Thyroid gland (tissue), 4 donors: Measurements from ENCODE around the gene APBB2. TPM values are rescaled to one million over a fixed set of nuclear protein-coding genes. Genes with fewer than 3 reads are reported as not detected.
A peak's percentile ranks its signal among the peaks of the same experiment; 100 is the strongest.

Experiments used
- DNase-seq, 2 donors: peaks; one replicate each; pipeline ENCODE4 v3.0.0-alpha.2; 2019
- H3K27ac ChIP-seq, 3 donors: fragments of 200-600 bp; sonication (generic); 1 replicate in 2 of 3; 2 replicates in 1 of 3; pipeline ENCODE4 v1.5.1; 2016 to 2019; ENCODE audit warnings: mild to moderate bottlenecking in 1 of 3, moderate library complexity in 1 of 3
- H3K27me3 ChIP-seq: fragments of 200-600 bp; sonication (generic); one replicate; pipeline ENCODE4 v1.5.1; 2019
- H3K36me3 ChIP-seq, 2 donors: fragments of 200-600 bp; sonication (generic); one replicate each; pipeline ENCODE4 v1.5.1; 2016 to 2019
- H3K4me1 ChIP-seq, 2 donors: fragments of 200-600 bp; sonication (generic); one replicate each; pipeline ENCODE4 v1.5.1; 2017 to 2019
- H3K4me3 ChIP-seq, 3 donors: fragments of 200-600 bp; sonication (generic); replicated peaks in 1 of 3; 1 replicate in 2 of 3; 2 replicates in 1 of 3; pipeline ENCODE4 v1.5.1; 2016; ENCODE audit warnings: mild to moderate bottlenecking in 1 of 3
- H3K9me3 ChIP-seq: fragments of 200-600 bp; sonication (generic); one replicate; pipeline ENCODE4 v1.5.1; 2017
- CTCF ChIP-seq, 6 experiments: fragments of 200-600 bp in 3 of 6; fragments of 450-650 bp in 3 of 6; sonication (generic) in 3 of 6; IDR thresholded peaks; one replicate each; pipeline ENCODE4 v1.5.1; 2016 to 2019; ENCODE audit warnings: antibody characterized with exemption in 6 of 6, mild to moderate bottlenecking in 2 of 6, inconsistent platforms in 1 of 6, moderate library complexity in 1 of 6
- POLR2A ChIP-seq, 2 donors: fragments of 450-650 bp; IDR thresholded peaks; one replicate each; pipeline ENCODE4 v1.6.1; 2017; ENCODE audit warnings: antibody characterized with exemption in 2 of 2, mild to moderate bottlenecking in 2 of 2, moderate library complexity in 1 of 2
- WGBS, 2 donors: methylation state at CpG; one replicate each; pipeline ENCODE4 v1.1.5; 2017; 5-methylcytosine and 5-hydroxymethylcytosine counted together
- intact Hi-C: fragments of 100-400 bp; cut with DNase I; formaldehyde crosslinking; loops from one replicate; pipeline ENCODE4 v1.15.1; 2023
- total RNA-seq, 4 donors: library from RNA; depleted of rRNA; stranded (reverse); fragments of >200 nt; gene quantifications; one replicate each; pipeline ENCODE4 v1.2.3, GENCODE V29; 2016

The APBB2 gene
- total RNA-seq, 4 donors from 2014 or later: 174 to 253 (median 199) TPM

- no peak for DNase-seq
- intact Hi-C loops: no loop called here
- no peak overlapping the region for H3K4me3 ChIP-seq
- no peaks in the 10 kb centered on the region for H3K36me3 ChIP-seq
- no peaks in the 10 kb centered on the region for H3K9me3 ChIP-seq
- H3K27ac ChIP-seq: peak overlapping the region; percentile 13 to 44 (median 37)
- TF ChIP-seq POLR2A (IDR thresholded peaks at IDR 0.05) (no peak), CTCF (IDR thresholded peaks at IDR 0.05) (no peak)
- no peaks in the 10 kb centered on the region for H3K27me3 ChIP-seq
- peaks cover 51 to 75% of the 10 kb centered on the region in 2 donors for H3K4me1 ChIP-seq
These were observed 38.5 kb downstream of the APBB2 start for GRCh38 chr4:41175794-41176193.

- Histone ChIP-seq H3K36me3 (no peaks in the 10 kb centered on the region), H3K27me3 (no peaks in the 10 kb centered on the region), H3K27ac (no peak overlapping the region), H3K9me3 (no peaks in the 10 kb centered on the region), H3K4me1 (peaks cover 51 to 70% of the 10 kb centered on the region in 2 donors), H3K4me3 (no peak overlapping the region)
- WGBS, 2 donors: 95 to 97% methylated on average over 4 of the region's 4 CpGs
- intact Hi-C loops: no loop called here
- DNase-seq: no peak
- TF ChIP-seq POLR2A (IDR thresholded peaks at IDR 0.05): no peak
- TF ChIP-seq CTCF (IDR thresholded peaks at IDR 0.05): no peak
These were observed 39.9 kb downstream of the APBB2 start for GRCh38 chr4:41174444-41174843.

GRCh38 chr4:41172786-41173185 is 41.6 kb downstream of the APBB2 start:
- 85% methylated on average over 2 of the region's 2 CpGs for WGBS, 2 donors
- Histone ChIP-seq H3K27me3 (no peaks in the 10 kb centered on the region), H3K36me3 (no peaks in the 10 kb centered on the region), H3K9me3 (no peaks in the 10 kb centered on the region), H3K27ac (no peak overlapping the region), H3K4me3 (no peak overlapping the region), H3K4me1 (peaks cover 50 to 67% of the 10 kb centered on the region in 2 donors)
- intact Hi-C loops: no loop called here
- no peak for DNase-seq
- no peak for TF ChIP-seq POLR2A (IDR thresholded peaks at IDR 0.05)
- no peak for TF ChIP-seq CTCF (IDR thresholded peaks at IDR 0.05)

- no peak for TF ChIP-seq POLR2A (IDR thresholded peaks at IDR 0.05)
- no peak for TF ChIP-seq CTCF (IDR thresholded peaks at IDR 0.05)
- intact Hi-C loops: no loop called here
- no peak for DNase-seq
- Histone ChIP-seq H3K27ac (peak overlapping the region; percentile 10 to 33 (median 31)), H3K9me3 (no peaks in the 10 kb centered on the region), H3K4me3 (no peak overlapping the region), H3K36me3 (no peaks in the 10 kb centered on the region), H3K4me1 (peaks cover 34 to 42% of the 10 kb centered on the region in 2 donors), H3K27me3 (no peaks in the 10 kb centered on the region)
- 70 to 73% methylated on average over 4 of the region's 4 CpGs for WGBS, 2 donors
These were observed 45.0 kb downstream of the APBB2 start for GRCh38 chr4:41169256-41169800.

- no peaks in the 10 kb centered on the region for H3K9me3 ChIP-seq
- TF ChIP-seq CTCF (IDR thresholded peaks at IDR 0.05) (no peak), POLR2A (IDR thresholded peaks at IDR 0.05) (no peak)
- H3K4me1 ChIP-seq: peaks cover 30 to 34% of the 10 kb centered on the region in 2 donors
- no peak overlapping the region for H3K4me3 ChIP-seq
- intact Hi-C loops: no loop called here
- no peaks in the 10 kb centered on the region for H3K36me3 ChIP-seq
- no peaks in the 10 kb centered on the region for H3K27me3 ChIP-seq
- 94 to 97% methylated on average over 4 of the region's 4 CpGs for WGBS, 2 donors
- DNase-seq: no peak
- H3K27ac ChIP-seq: no peak overlapping the region
These were observed 47.2 kb downstream of the APBB2 start for GRCh38 chr4:41167191-41167590.
